AG09319 (cell line): ENCODE data around the gene KCNJ6.
A peak's percentile ranks its signal among the peaks of the same experiment; 100 is the strongest.

Experiments
- DNase-seq: peaks from one replicate; pipeline ENCODE4 v3.0.0-alpha.2; 2010; ENCODE audit warnings: low read depth; ENCODE audit errors: extremely low read depth
- CTCF ChIP-seq: IDR thresholded peaks from 2 replicates; pipeline ENCODE4 v1.5.1; 2011; ENCODE audit warnings: low read depth, mild to moderate bottlenecking, inconsistent platforms, low read length, moderate library complexity

The KCNJ6 gene

DNA sequence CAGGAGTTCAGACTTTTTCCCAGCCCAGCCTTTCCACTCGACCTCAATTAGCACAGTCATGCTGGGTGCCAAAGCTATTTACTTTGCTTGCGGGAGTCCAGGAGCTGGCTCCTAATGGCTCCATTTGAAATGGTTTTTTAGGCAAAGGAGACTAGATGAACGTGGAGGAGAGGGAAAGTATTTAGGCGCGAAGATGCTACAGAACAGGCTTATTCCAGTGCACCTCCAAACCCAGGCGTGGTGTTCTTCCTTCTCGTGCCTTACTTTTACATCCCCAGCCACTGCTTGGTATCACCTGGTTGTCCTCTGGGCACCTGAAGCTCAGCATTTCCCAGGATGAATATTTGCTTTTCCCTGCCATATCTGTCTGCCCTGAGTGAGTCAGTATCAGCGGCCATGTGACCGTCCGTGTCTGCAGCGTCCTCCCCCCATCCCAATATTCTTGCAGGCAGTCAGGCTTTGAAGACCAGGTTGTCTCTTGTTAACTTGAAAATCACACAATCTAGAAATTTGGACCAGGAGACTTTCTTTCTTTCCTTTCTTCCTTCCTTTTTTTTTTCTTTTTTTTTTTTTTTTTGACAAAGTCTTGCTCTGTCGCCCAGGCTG is 351.2 kb downstream of the KCNJ6 start:
- DNase-seq: no peak
- no peak for TF ChIP-seq CTCF

DNA sequence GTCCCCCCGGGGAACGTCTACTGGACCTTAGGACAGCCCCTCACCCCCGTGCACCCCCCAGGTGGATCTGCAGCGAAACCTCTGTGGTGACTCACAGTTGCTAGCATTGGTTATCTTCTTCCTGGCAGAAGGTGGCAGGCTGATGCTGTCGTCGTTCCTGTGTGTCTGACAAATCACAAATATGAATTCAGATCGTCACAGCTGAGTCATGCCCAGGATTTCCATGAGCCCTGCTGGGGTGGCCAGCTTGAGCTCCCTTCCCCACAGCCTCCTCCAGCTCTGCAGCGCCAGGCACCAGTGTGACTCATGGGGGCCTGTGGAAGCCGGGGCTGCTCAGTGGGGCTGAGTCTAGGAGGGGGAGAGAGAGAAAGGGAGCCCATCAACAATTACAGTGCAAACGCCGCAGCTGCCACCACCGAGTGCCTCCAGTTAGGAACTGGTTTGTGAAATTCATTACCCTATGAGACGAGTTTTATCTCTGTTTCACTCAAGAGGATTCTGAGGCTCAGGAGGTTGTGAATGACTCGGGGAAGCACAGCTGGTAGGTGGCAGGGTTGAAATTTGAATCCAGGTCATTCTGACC is 351.8 kb downstream of the KCNJ6 start:
- DNase-seq: peak; percentile 62
- TF ChIP-seq CTCF: no peak

DNA sequence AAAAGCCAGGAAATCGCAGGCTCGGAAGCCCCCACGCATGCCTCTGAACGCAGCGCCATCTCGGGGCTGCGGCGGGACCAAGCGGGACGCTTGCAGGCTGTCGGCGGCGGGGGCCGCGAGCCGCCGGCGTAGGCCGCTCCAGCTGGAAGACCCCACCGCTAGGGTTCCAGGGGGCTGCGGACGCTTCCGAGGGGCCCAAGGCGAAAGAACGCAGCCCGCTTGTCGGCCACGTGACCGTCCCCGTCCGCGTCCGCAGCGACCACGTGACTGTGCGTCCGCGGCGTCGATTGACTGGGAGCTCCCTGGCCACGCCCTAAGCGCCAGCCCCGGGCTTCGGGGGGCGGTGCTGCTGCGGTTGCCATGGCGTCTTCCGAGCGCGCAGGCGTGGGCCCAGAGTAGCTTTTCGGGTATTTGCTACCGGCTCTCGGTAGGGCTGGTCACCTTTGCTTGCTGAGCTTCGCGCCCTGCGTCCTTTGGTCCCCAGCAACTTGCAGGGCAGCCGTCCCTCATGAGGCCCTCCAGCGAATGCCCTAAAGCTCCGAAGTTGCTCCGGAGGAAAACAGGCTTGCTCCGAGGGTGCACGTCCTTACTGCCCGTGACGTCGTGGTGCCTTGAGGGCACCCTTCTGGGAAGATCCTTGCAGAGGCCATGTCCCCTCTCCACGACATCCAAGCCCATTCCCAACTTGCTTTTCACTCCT is 352.5 kb downstream of the KCNJ6 start:
- peak; percentile 29 for TF ChIP-seq CTCF
- peak; percentile 72 for DNase-seq

DNA sequence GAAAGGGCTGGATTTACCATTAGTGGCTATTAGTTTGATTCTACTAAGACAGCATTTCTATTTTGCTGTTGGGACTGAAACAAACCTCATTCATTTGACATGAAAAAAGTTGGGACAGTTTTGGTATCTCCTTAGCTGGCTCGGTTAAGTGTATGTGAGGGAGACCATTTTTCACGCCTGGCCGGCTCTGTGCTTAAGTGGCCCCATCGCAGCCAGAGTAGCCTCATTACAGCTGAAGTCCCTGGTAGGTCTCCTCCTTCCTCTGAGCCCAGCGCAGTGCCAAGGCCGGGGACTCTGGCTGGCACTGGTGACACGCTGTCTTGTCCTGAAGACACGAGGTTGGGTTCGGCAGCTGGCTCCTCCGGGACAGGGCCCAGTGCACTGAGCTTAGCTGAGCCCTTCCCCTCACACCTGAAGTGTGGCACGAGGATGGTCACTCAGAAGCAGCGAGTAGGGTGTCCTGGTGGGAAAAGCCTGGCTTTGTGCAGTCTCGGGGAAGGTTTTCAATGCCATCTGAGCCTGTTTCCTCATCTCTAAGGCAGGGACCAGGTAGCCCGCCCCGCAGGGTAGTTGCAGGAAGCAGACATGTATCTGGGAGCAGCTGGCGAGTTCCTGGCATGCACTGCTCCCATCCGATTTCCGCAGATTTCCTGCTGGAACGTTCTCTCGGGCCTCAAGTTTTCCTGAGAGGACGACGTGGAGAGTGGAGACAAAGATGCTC is 353.2 kb downstream of the KCNJ6 start:
- DNase-seq: no peak

DNA sequence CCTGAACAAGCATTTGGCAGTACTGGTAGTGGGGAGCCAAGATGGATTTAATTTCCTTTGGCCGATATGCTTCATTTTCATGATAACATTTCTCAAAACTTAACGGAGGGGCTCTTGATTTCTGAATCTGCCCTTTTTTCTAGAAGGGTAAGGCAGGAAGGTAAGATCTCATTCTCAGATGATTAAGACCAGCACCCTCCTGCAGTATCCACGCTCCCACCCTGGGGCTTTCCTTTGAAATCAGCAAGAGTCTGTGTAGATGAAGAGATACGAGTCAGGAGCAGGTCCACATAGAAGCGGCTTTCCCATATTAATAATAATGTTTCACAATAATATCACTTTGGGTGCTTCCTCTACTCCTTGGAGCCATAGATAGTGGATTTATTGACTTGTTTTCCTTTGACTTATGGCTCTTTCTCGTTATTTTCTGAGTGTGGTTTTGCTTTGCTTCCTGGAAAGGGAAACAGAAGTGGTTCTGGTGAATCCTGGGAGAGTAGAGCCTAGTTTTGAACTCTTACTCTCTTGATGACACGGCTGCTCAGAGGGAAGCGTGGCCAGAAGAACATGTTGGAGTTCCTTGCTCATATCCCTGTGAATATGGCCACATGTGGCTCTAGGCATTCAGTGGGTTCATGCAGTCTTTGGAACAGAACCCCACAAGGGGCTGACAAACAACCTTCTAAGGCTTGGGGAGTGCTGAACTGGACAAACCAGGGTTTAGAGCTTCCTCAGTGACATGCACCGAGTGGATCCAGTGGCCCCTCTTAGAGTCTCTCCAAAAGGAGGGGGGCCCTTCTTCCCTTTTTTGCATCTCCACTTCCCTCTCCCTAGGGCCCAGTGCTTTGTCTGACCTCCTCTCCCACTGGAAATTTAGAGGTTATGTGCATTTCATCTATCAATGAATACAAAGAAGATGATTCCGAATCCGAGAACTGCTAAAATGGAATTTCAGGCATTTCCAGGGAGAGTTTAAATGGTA is 354.0 kb downstream of the KCNJ6 start:
- no peak for DNase-seq
- no peak for TF ChIP-seq CTCF

More for the DNA sequence above, 353.2 kb downstream of the KCNJ6 start:
- TF ChIP-seq CTCF: no peak

GRCh38 chr21:37561506-37561905 is 354.8 kb downstream of the KCNJ6 start:
- TF ChIP-seq CTCF: no peak

More at GRCh38 chr21:37561506-37561905, 354.8 kb downstream of the KCNJ6 start:
- no peak for DNase-seq
